Neural cell (in vitro differentiated cells): ENCODE measurements around the gene COQ9.

Experiments
- RAD21 ChIP-seq: fragments of 450-650 bp; conservative IDR thresholded peaks from 2 replicates; pipeline ENCODE4 v1.6.1; 2014; ENCODE audit warnings: antibody characterized with exemption, mild to moderate bottlenecking, moderate library complexity
- TF ChIP-seq, protein P1 (sequence below): fragments of 450-650 bp; IDR thresholded peaks from 2 replicates; pipeline ENCODE4 v1.5.1; 2014; ENCODE audit warnings: antibody characterized with exemption, mild to moderate bottlenecking, moderate library complexity; ENCODE audit not compliant: poor library complexity, severe bottlenecking

GRCh38 chr16:57476546-57477410, 29.5 kb downstream of the COQ9 start:
- TF ChIP-seq, protein P1, sequence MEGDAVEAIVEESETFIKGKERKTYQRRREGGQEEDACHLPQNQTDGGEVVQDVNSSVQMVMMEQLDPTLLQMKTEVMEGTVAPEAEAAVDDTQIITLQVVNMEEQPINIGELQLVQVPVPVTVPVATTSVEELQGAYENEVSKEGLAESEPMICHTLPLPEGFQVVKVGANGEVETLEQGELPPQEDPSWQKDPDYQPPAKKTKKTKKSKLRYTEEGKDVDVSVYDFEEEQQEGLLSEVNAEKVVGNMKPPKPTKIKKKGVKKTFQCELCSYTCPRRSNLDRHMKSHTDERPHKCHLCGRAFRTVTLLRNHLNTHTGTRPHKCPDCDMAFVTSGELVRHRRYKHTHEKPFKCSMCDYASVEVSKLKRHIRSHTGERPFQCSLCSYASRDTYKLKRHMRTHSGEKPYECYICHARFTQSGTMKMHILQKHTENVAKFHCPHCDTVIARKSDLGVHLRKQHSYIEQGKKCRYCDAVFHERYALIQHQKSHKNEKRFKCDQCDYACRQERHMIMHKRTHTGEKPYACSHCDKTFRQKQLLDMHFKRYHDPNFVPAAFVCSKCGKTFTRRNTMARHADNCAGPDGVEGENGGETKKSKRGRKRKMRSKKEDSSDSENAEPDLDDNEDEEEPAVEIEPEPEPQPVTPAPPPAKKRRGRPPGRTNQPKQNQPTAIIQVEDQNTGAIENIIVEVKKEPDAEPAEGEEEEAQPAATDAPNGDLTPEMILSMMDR: no peak
- TF ChIP-seq RAD21: no peak
